Astrocyte of the cerebellum (primary cell): ENCODE results near the gene ACADSB.

ENCODE experiments used
- DNase-seq: peaks from one replicate; pipeline ENCODE4 v3.0.0-alpha.2; 2011; ENCODE audit warnings: low read depth
- H3K4me3 ChIP-seq: 2 replicates; pipeline ENCODE4 v1.5.1; 2011; ENCODE audit warnings: mild to moderate bottlenecking, low read depth, low read length, moderate library complexity
- CTCF ChIP-seq: IDR thresholded peaks from 2 replicates; pipeline ENCODE4 v1.5.1; 2012; ENCODE audit warnings: low read length, low read depth, moderate library complexity, mild to moderate bottlenecking; ENCODE audit errors: missing control alignments
- in situ Hi-C: cut with HindIII; loops from 2 replicates; pipeline ENCODE4 v1.10.0; 2017; ENCODE audit warnings: low sequenced_read_pairs

The ACADSB gene

DNA sequence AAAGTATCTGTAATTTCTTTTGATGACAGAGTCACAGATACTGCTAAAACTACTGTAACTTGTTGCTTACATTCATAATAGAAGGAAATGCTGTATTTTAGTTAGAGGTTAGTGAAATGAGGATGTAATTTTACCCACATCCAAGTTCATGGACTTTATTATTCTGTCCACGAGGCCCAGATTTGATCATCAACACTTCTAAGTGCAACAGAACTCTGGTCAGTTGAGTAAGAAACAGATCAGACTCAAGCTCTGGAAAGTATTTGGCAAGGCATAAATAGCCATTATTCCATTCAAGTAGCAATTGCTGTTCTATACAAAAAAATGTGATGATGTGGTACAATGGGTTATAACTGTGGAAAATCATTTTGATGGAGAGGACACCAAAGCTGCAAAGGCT, 22.3 kb downstream of the ACADSB start:
- no peak for TF ChIP-seq CTCF
- DNase-seq, result no peak
- no peak overlapping the region for H3K4me3 ChIP-seq
- in situ Hi-C loops, result no loop called here

- no peak for DNase-seq
- no peak overlapping the region for H3K4me3 ChIP-seq
- no peak for TF ChIP-seq CTCF
- in situ Hi-C loops, result no loop called here
These were observed 25.5 kb downstream of the ACADSB start for GRCh38 chr10:123034332-123034731.

GRCh38 chr10:123035467-123036086, 26.8 kb downstream of the ACADSB start:
- DNase-seq, result no peak
- no peak for TF ChIP-seq CTCF
- in situ Hi-C loops, result no loop called here
- no peak overlapping the region for H3K4me3 ChIP-seq

GRCh38 chr10:123038782-123039631, 30.2 kb downstream of the ACADSB start:
- no peak for TF ChIP-seq CTCF
- in situ Hi-C loops, result no loop called here
- DNase-seq, result no peak
- H3K4me3 ChIP-seq, result no peak overlapping the region

- no peak for TF ChIP-seq CTCF
- no peak overlapping the region for H3K4me3 ChIP-seq
- in situ Hi-C loops, result no loop called here
These were observed 30.8 kb downstream of the ACADSB start for GRCh38 chr10:123039632-123039930.

DNA sequence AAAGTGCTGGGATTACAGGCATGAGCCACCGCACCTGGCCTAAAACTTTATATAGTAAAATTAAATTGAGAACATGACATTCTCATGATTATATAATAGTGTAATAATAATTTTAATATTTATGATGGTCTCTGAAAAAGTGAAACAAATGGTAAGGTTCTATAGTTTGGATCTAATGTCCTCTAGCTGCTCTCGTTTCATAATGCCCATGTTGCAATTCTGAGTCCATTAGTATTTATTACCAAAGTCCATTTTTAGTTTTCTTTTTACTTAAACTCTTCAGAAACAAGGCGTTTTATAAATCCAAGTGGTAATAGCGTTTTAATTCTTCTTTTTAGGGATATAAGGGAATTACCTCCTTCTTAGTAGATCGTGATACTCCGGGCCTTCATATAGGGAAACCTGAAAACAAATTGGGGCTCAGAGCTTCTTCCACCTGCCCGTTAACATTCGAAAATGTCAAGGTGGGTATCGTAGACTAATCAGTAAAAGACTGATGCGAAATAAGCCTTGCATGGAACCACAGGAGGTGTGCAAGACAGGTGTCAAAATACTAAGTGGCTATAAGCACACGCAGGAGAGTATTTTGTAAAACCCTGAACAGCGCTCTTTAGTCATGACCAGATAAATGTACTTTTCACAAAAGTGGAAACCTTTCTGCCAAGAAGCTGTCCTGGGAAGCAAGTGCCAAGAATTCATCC, 34.1 kb downstream of the ACADSB start:
- no peak overlapping the region for H3K4me3 ChIP-seq
- in situ Hi-C loops, result no loop called here
- TF ChIP-seq CTCF, result no peak
- no peak for DNase-seq

More at GRCh38 chr10:123039632-123039930, 30.8 kb downstream of the ACADSB start:
- no peak for DNase-seq
